Mammary epithelial cell (primary cell): ENCODE results near the gene GLOD5.

Experiments used
- CTCF ChIP-seq, 2 donors: IDR thresholded peaks in 1 of 2; conservative IDR thresholded peaks in 1 of 2; 2 replicates each; pipeline ENCODE4 v1.5.1; 2011 to 2012; ENCODE audit warnings: inconsistent platforms in 2 of 2, low read length in 2 of 2, mild to moderate bottlenecking in 2 of 2, control low read depth in 1 of 2, low read depth in 1 of 2; ENCODE audit not compliant: insufficient read depth in 1 of 2; ENCODE audit errors: extremely low read depth in 1 of 2
- EZH2 ChIP-seq: IDR thresholded peaks from 2 replicates; pipeline ENCODE4 v1.6.1; 2012; ENCODE audit warnings: low read length, inconsistent platforms, borderline replicate concordance

GRCh38 chrX:48815266-48815665 lies 53.7 kb downstream of the GLOD5 start:
- TF ChIP-seq CTCF (conservative IDR thresholded peaks at IDR 0.05 in 1 of 2, IDR thresholded peaks at IDR 0.05 in 1 of 2; ENCODE audit: extremely low read depth in 1 of 2, insufficient read depth in 1 of 2, low read depth in 1 of 2, low read length in 2 of 2): no peak
- TF ChIP-seq EZH2: no peak
